CD4-positive, CD25-positive, alpha-beta regulatory T cell (primary cell): ENCODE data around the gene CHI3L1. TPM values are rescaled to one million over a fixed set of nuclear protein-coding genes. Genes with fewer than 3 reads are reported as not detected.
A peak's percentile ranks its signal among the peaks of the same experiment; 100 is the strongest.

Experiments used
- ATAC-seq, 2 donors: fragments of 150-1000 bp; cut with Tn5 transposase; one replicate each; pipeline ENCODE4 v1.10.0; 2021; ENCODE audit warnings: low read depth in 2 of 2, moderate number of reproducible peaks in 2 of 2, moderate library complexity in 1 of 2
- DNase-seq, 3 donors: peaks; one replicate each; pipeline versions ENCODE4 v3.0.0 to v3.0.0-alpha.2; 2012 to 2022; ENCODE audit warnings: mixed read lengths in 1 of 3
- H3K27ac ChIP-seq: one replicate; pipeline ENCODE4 v1.7.0; 2013; ENCODE audit warnings: mild to moderate bottlenecking, low read length; ENCODE audit not compliant: insufficient read depth, poor library complexity, severe bottlenecking
- H3K27me3 ChIP-seq: one replicate; pipeline ENCODE4 v1.7.0; 2013; ENCODE audit warnings: low read length; ENCODE audit not compliant: control insufficient read depth, insufficient read depth
- H3K36me3 ChIP-seq: one replicate; pipeline ENCODE4 v1.7.0; 2013; ENCODE audit warnings: mild to moderate bottlenecking, low read length, moderate library complexity; ENCODE audit not compliant: control insufficient read depth, insufficient read depth
- H3K4me1 ChIP-seq: 2 replicates; pipeline ENCODE4 v1.7.0; 2013; ENCODE audit warnings: mild to moderate bottlenecking, low read length; ENCODE audit not compliant: insufficient read depth, control insufficient read depth, poor library complexity, severe bottlenecking
- H3K4me3 ChIP-seq: one replicate; pipeline ENCODE4 v1.7.0; 2013; ENCODE audit warnings: low read depth, mild to moderate bottlenecking, low read length, moderate library complexity
- H3K9me3 ChIP-seq, 2 experiments: 1 replicate in 1 of 2; 2 replicates in 1 of 2; pipeline ENCODE4 v1.7.0; 2013; ENCODE audit warnings: low read length in 2 of 2, mild to moderate bottlenecking in 1 of 2, moderate library complexity in 1 of 2; ENCODE audit not compliant: control insufficient read depth in 2 of 2
- H3K27ac Mint-ChIP-seq, 3 donors: one replicate each; pipeline ENCODE4 v1.8.0; 2020 to 2022; ENCODE audit warnings: mild to moderate bottlenecking in 3 of 3, mixed read lengths in 3 of 3, moderate library complexity in 2 of 3
- H3K27me3 Mint-ChIP-seq: one replicate; pipeline ENCODE4 v1.8.0; 2022; ENCODE audit warnings: mild to moderate bottlenecking, mixed read lengths
- H3K36me3 Mint-ChIP-seq: one replicate; pipeline ENCODE4 v1.8.0; 2020; ENCODE audit warnings: mixed read lengths
- H3K4me1 Mint-ChIP-seq, 4 donors: one replicate each; pipeline ENCODE4 v1.8.0; 2020 to 2022; ENCODE audit warnings: mixed read lengths in 4 of 4, mild to moderate bottlenecking in 1 of 4
- H3K4me3 Mint-ChIP-seq, 4 donors: one replicate each; pipeline ENCODE4 v1.8.0; 2020 to 2022; ENCODE audit warnings: mild to moderate bottlenecking in 4 of 4, mixed read lengths in 4 of 4, moderate library complexity in 3 of 4
- H3K9me3 Mint-ChIP-seq, 7 donors: one replicate each; pipeline ENCODE4 v1.8.0; 2020 to 2022; ENCODE audit warnings: mixed read lengths in 7 of 7, mild to moderate bottlenecking in 3 of 7, moderate library complexity in 2 of 7
- polyA plus RNA-seq, 4 donors: library from polyadenylated mRNA; unstranded; fragments of 300-500 nt; fragmentation: Illumina TruSeq; gene quantifications; one replicate each; pipeline ENCODE4 v1.2.3, GENCODE V29; 2021
- total RNA-seq: library from RNA; stranded (reverse); gene quantifications from one replicate; pipeline ENCODE4 v1.2.3, GENCODE V29; 2022

The CHI3L1 gene
- total and polyA plus RNA-seq, 5 donors from 2014 or later = not detected

DNA sequence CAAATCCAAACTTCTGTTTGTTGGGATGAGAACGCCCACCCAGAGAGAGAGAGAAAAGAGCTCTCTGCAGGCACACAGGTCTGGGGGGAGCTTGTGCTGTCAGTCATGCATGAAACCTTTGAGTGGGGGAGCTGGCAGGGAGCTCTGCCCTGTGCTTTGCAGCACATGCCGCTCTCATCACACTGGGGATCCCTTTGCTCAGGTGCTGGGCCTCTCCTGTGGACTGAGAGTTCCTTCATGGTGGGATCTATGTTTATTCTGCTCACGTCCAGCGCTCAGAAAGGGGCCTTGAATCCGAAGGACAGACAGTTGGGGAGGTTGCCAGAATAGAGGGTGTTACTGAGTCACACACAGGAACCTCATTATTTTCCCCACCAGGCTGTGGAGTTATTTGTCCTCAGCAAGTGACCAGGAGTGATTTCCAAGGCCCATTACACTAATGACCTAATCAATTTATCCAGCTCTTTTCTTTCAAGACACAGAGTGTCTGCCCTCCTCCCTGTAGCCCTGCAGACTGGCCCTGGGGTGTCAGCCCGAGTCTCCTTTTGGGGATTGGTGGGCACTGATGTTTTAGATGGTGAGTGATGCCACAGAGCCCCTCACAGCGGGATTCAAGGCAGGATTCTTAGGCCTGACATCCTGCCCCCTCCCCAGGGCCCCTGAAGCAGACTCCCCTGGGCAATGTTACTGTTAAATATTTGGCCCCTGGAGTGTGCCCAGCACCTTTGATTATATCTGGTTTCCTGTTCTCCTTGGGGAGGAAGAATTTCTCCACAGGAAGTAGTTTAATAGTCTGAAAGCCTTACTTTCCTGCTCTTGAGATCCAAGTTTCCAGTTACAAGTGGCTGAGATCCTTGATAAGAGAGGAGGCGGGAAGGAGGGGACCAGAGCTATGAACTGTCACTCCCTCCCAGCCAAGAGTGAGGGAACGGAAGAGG is 33.2 kb downstream of the CHI3L1 start:
- Histone ChIP-seq H3K36me3 (no peaks in the 10 kb centered on the region), H3K9me3 (peaks cover 0 to 2% of the 10 kb centered on the region in 2 experiments), H3K4me3 (no peak overlapping the region), H3K27ac (no peak overlapping the region), H3K4me1 (no peaks in the 10 kb centered on the region), H3K27me3 (no peaks in the 10 kb centered on the region)
- no peak for DNase-seq
- Mint-ChIP-seq H3K36me3 (no peaks in the 10 kb centered on the region), H3K27me3 (peaks cover 16% of the 10 kb centered on the region), H3K4me3 (no peak overlapping the region), H3K27ac (peak overlapping the region in 1 of 3 donors; percentile 31), H3K9me3 (peaks cover 0 to 2% (median 0%) of the 10 kb centered on the region in 7 donors), H3K4me1 (no peaks in the 10 kb centered on the region)
- ATAC-seq = no peak

DNA sequence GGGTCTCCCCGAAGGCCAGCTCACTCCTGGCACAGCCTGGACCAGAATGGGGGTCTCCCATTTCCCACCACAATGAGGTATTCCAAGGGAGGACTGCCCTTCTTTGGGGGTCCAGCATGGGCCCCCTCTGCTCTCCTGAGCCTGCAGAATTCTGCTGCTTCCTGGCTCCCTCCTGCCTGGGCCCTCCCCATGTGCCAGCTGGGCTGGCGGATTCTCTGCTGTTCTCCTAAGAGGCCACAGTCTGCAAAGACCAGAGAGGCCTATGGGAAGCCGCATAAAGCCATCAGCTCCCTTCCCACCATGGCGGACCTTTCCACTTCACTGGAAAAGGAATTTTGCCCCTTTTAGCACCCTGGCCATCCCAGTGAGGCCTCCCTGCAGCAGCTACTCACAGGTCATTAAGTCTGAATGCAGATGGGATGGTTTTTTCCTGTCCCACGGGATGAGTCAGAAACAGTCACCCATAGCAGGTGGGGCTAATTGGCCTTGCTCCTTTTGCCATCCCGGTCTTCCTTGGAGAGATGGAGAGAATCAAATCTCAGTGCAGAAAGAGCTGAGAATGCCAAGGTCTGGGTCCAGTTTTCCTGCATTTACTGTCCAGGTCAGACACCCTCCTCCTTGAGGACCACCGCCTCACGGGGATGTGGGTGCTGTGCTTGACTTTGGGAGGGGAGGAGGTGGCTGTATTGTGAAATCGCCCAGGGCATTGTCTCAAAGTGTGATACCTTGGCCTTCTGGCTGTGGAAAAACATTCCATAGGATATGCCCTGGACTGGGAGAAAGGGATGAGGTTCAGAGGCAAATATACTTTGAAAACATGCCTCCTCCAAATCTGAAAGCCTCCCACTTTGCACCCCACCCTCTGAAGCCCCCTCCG is 34.1 kb downstream of the CHI3L1 start:
- Mint-ChIP-seq H3K36me3 (no peaks in the 10 kb centered on the region), H3K4me1 (no peaks in the 10 kb centered on the region), H3K27ac (no peak overlapping the region), H3K27me3 (peaks cover 16% of the 10 kb centered on the region), H3K9me3 (no peaks in the 10 kb centered on the region), H3K4me3 (no peak overlapping the region)
- ATAC-seq (no peak), DNase-seq (no peak)
- no peak overlapping the region for H3K27ac ChIP-seq
- no peaks in the 10 kb centered on the region for H3K4me1 ChIP-seq
- H3K4me3 ChIP-seq = no peak overlapping the region
- no peaks in the 10 kb centered on the region for H3K9me3 ChIP-seq
- H3K27me3 ChIP-seq = no peaks in the 10 kb centered on the region
- no peaks in the 10 kb centered on the region for H3K36me3 ChIP-seq

DNA sequence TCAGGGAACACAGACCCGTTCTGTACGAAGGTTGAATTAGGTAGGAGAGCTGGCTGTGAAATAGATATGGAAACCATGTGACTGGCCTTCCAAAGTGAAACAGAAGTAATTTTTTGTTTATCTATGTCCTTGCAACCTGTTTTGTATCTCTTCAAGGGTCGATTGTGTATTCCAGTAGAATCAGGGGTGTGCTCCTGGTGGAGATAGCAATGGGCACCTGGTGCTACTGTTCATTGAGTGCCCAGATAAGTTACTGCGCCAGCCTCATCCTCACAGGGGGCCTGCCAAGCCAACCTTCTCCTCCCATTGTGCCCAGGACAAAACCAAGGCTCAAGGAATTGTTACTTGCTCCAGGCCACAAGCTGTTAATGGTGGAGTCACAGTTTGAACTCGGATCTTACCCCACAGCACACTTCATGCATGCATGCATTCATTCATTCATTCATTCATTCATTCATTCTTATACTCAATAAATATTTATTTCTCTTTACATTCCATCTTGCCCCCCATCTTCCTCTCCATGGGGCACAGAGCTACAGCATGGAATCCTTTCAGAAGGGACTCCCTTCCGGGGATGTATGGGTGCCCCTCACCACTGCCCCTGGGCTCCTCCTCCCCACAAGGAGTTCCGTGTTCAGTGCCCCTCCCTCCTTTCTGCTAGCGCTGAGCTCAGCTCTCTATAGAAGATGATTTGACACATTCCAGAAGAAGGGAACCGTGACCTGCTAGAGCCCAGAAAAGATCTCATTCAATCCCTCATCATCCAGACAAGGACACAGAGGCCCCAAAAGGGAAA is 34.9 kb downstream of the CHI3L1 start:
- Histone ChIP-seq H3K36me3 (no peaks in the 10 kb centered on the region), H3K27me3 (no peaks in the 10 kb centered on the region), H3K4me1 (no peaks in the 10 kb centered on the region), H3K9me3 (no peaks in the 10 kb centered on the region), H3K27ac (no peak overlapping the region), H3K4me3 (no peak overlapping the region)
- ATAC-seq (no peak), DNase-seq (no peak)
- Mint-ChIP-seq H3K27me3 (peaks cover 16% of the 10 kb centered on the region), H3K4me1 (no peaks in the 10 kb centered on the region), H3K27ac (no peak overlapping the region), H3K9me3 (no peaks in the 10 kb centered on the region), H3K36me3 (no peaks in the 10 kb centered on the region), H3K4me3 (no peak overlapping the region)

DNA sequence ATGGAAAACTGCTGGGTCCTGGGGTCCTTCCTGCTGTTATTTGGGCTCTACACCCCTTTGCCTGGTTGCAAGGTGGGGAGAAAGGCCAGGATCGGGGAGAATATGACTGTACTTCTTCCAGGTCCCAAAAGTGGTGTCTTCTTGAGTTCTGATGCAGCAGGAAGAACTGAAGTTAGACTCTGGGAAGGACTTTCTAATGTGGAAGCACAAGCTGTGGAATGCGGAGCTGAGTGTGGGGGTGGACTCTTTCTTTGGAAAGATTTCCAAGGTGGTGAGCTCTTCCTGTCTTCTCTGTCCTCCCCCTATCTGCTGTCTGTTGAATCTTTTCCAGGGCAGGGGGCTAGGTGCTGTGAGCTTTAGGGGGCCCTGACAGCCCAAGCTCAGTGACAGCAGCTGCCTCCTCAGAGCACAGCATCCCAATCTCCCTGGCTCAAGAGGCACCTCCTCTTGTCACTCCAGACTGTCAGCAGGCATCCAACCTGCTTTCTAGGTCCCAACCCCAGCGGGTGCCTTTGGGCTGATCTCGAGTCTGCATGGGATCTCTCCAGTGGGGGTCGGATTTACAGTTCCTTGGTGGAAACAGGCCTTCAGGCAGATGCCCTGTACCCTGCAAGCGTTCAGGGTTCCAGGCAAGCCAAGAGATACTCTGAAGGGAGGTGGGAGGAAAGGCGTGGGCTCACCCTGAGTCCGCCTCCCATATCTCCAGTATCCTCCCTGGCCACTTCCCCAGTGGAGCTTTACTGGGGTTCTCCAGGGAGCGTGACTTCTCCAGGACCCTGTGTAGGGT is 35.8 kb downstream of the CHI3L1 start:
- no peak for ATAC-seq
- Mint-ChIP-seq H3K36me3 (no peaks in the 10 kb centered on the region), H3K9me3 (no peaks in the 10 kb centered on the region), H3K27ac (no peak overlapping the region), H3K4me3 (no peak overlapping the region), H3K27me3 (peaks cover 18% of the 10 kb centered on the region), H3K4me1 (no peaks in the 10 kb centered on the region)
- Histone ChIP-seq H3K36me3 (no peaks in the 10 kb centered on the region), H3K4me1 (no peaks in the 10 kb centered on the region), H3K4me3 (no peak overlapping the region), H3K9me3 (no peaks in the 10 kb centered on the region), H3K27ac (no peak overlapping the region), H3K27me3 (no peaks in the 10 kb centered on the region)
- no peak for DNase-seq

DNA sequence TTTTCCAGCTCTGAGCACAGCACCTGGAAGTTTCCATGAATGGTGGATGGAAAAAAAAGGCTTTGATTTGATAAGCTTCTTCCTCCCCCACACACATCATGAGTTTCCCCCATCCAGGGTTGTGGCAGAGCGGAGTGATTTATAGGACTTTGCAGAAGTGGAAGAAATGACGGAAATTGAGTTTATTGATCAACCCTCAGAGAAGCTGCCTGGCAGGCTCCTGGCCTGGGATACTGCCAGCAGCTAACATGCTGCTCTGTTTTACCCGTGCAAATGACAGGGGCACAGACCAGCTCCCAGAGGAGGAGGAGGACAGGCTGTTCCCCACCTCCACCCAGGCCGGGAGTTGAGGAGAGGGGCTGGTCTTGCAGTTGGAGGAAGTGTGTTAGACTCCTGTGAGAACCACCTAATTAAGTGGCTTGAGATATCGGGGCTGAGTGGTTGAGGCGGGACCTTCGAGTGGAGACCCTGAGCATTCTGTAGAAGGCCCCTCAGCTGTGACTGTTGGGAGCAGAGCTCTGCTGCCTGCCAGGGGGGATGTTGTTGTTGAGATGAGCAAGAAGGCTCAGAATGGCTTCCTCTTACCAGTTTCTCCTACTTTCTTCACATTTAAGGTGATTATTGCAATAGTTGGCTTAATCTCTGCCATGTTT is 37.2 kb downstream of the CHI3L1 start:
- DNase-seq (no peak), ATAC-seq (no peak)
- no peak overlapping the region for H3K4me3 Mint-ChIP-seq
- no peaks in the 10 kb centered on the region for H3K4me1 Mint-ChIP-seq
- Histone ChIP-seq H3K27ac (no peak overlapping the region), H3K36me3 (no peaks in the 10 kb centered on the region), H3K4me3 (no peak overlapping the region), H3K4me1 (no peaks in the 10 kb centered on the region), H3K27me3 (no peaks in the 10 kb centered on the region), H3K9me3 (no peaks in the 10 kb centered on the region)
- H3K9me3 Mint-ChIP-seq = no peaks in the 10 kb centered on the region
- no peak overlapping the region for H3K27ac Mint-ChIP-seq
- H3K27me3 Mint-ChIP-seq = peaks cover 11% of the 10 kb centered on the region
- no peaks in the 10 kb centered on the region for H3K36me3 Mint-ChIP-seq

DNA sequence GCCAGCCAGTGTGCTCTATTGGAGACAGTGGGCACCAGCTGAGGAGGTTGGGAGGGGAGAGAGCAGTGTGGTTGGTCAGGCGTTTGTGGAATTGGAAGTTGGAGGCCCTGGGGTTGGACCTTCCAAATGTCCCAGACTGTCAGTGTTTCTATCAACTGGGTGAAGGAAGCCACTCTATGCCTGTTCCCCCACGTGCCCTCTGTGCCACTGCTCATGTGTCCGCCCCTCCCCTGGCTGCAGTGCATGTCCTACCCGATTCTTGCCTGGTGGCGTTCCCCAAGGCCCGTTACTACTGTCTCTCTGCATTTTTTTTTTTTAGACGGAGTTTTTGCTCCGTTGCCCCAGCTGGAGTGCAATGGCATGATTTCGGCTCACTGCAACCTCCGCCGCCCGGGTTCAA is 37.9 kb downstream of the CHI3L1 start:
- Histone ChIP-seq H3K27me3 (no peaks in the 10 kb centered on the region), H3K36me3 (no peaks in the 10 kb centered on the region), H3K27ac (no peak overlapping the region), H3K4me1 (no peaks in the 10 kb centered on the region), H3K9me3 (no peaks in the 10 kb centered on the region), H3K4me3 (no peak overlapping the region)
- peaks cover 1% of the 10 kb centered on the region for H3K36me3 Mint-ChIP-seq
- H3K27ac Mint-ChIP-seq = no peak overlapping the region
- peaks cover 0 to 4% (median 0%) of the 10 kb centered on the region in 7 donors for H3K9me3 Mint-ChIP-seq
- ATAC-seq = no peak
- peaks cover 9% of the 10 kb centered on the region for H3K27me3 Mint-ChIP-seq
- no peaks in the 10 kb centered on the region for H3K4me1 Mint-ChIP-seq
- no peak overlapping the region for H3K4me3 Mint-ChIP-seq
- DNase-seq = no peak
